H1 (cell line): ENCODE data around the gene TNFSF12. TPM values are rescaled to one million over a fixed set of nuclear protein-coding genes. Genes with fewer than 3 reads are reported as not detected.

Source experiments
- CTCF ChIA-PET: fragments of 300-600 bp; sonication (Branson Sonifier 250); formaldehyde crosslinking; loops from one replicate; lab custom pipeline; 2021; ENCODE audit not compliant: partially characterized antibody; lab: Charles Lee
- POLR2A ChIA-PET: fragments of 300-600 bp; sonication (Branson Sonifier 250); formaldehyde crosslinking; loops from one replicate; lab custom pipeline; 2021; ENCODE audit warnings: inconsistent platforms; ENCODE audit not compliant: partially characterized antibody; lab: Charles Lee
- DNase-seq, 2 experiments: peaks; one replicate each; pipeline versions ENCODE4 v3.0.0 to v3.0.0-alpha.2; 2010 to 2022; ENCODE audit warnings: low spot score in 2 of 2, low read depth in 1 of 2, mixed read lengths in 1 of 2
- FAIRE-seq: peaks from 2 replicates; lab custom pipeline; 2011; peaks lifted over from hg19 to GRCh38; lab: Jason Lieb, UNC
- H2AFZ ChIP-seq: 2 replicates; pipeline ENCODE4 v1.8.1; 2012; ENCODE audit warnings: low read length, inconsistent platforms
- H2AK5ac ChIP-seq: 2 replicates; pipeline ENCODE4 v1.6.1; 2013; ENCODE audit warnings: low read depth, low read length
- H2BK120ac ChIP-seq: replicated peaks from 2 replicates; pipeline ENCODE3; 2013; ENCODE audit warnings: low read depth, low read length, inconsistent platforms
- H2BK12ac ChIP-seq: 2 replicates; pipeline ENCODE4 v1.6.1; 2013; ENCODE audit warnings: low read depth, low read length
- H2BK15ac ChIP-seq: 2 replicates; pipeline ENCODE4 v1.6.1; 2013; ENCODE audit warnings: low read length
- H2BK20ac ChIP-seq: 2 replicates; pipeline ENCODE4 v1.6.1; 2013; ENCODE audit warnings: low read length
- H2BK5ac ChIP-seq: 2 replicates; pipeline ENCODE4 v1.6.1; 2013; ENCODE audit warnings: low read depth, low read length
- H3K14ac ChIP-seq: 2 replicates; pipeline ENCODE4 v1.6.1; 2013; ENCODE audit warnings: inconsistent platforms; ENCODE audit not compliant: insufficient read length
- H3K18ac ChIP-seq: 2 replicates; pipeline ENCODE4 v1.6.1; 2013; ENCODE audit warnings: low read length; ENCODE audit errors: extremely low read depth
- H3K23ac ChIP-seq: 2 replicates; pipeline ENCODE4 v1.6.1; 2013; ENCODE audit warnings: inconsistent platforms; ENCODE audit not compliant: insufficient read length
- H3K23me2 ChIP-seq: 2 replicates; pipeline ENCODE4 v1.6.1; 2013; ENCODE audit warnings: low read depth, low read length
- H3K27ac ChIP-seq: 2 replicates; pipeline ENCODE4 v1.6.1; 2011; ENCODE audit warnings: low read depth, low read length, inconsistent platforms
- H3K27me3 ChIP-seq, 4 experiments: replicated peaks in 1 of 4; 1 replicate in 1 of 4; 2 replicates in 3 of 4; pipeline versions ENCODE4 v1.6.1 to v1.8.1; 2011 to 2013; ENCODE audit warnings: low read length in 3 of 4, mild to moderate bottlenecking in 3 of 4, inconsistent platforms in 2 of 4, mixed read lengths in 2 of 4, moderate library complexity in 1 of 4; ENCODE audit not compliant: control insufficient read depth in 3 of 4, insufficient read depth in 3 of 4; ENCODE audit errors: extremely low read depth in 1 of 4
- H3K36me3 ChIP-seq, 4 experiments: 2 replicates each; pipeline versions ENCODE4 v1.6.1 to v1.8.1; 2011 to 2013; ENCODE audit warnings: mild to moderate bottlenecking in 4 of 4, low read length in 3 of 4, moderate library complexity in 2 of 4, control low read depth in 1 of 4, inconsistent platforms in 1 of 4; ENCODE audit not compliant: insufficient read depth in 4 of 4, control insufficient read depth in 2 of 4
- H3K4ac ChIP-seq: replicated peaks from 2 replicates; pipeline ENCODE3; 2013; ENCODE audit warnings: low read length, low read depth, mixed read lengths, inconsistent platforms; ENCODE audit not compliant: insufficient read length
- H3K4me1 ChIP-seq, 4 experiments: replicated peaks in 1 of 4; 1 replicate in 1 of 4; 2 replicates in 3 of 4; pipeline versions ENCODE4 v1.6.1 to v1.8.1; 2011 to 2013; ENCODE audit warnings: low read length in 3 of 4, inconsistent platforms in 2 of 4, mixed read lengths in 1 of 4; ENCODE audit not compliant: insufficient read depth in 4 of 4, control insufficient read depth in 3 of 4
- H3K4me2 ChIP-seq, 2 experiments: 2 replicates each; pipeline versions ENCODE4 v1.6.1 to v1.8.1; 2011 to 2013; ENCODE audit warnings: low read depth in 2 of 2, low read length in 2 of 2, control low read depth in 1 of 2, inconsistent platforms in 1 of 2, mild to moderate bottlenecking in 1 of 2; ENCODE audit not compliant: insufficient read depth in 1 of 2
- H3K4me3 ChIP-seq, 4 experiments: fragments of 200-600, 300-600 bp in 1 of 4; sonication (generic), shearing (Covaris generic), sonication (Bioruptor Twin) in 1 of 4; 2 replicates each; pipeline versions ENCODE4 v1.5.1 to v1.8.1; 2011 to 2016; ENCODE audit warnings: low read length in 4 of 4, low read depth in 3 of 4, control low read depth in 2 of 4, inconsistent platforms in 2 of 4, mild to moderate bottlenecking in 2 of 4, mixed read lengths in 1 of 4, moderate library complexity in 1 of 4; ENCODE audit not compliant: insufficient read depth in 2 of 4; ENCODE audit errors: extremely low read depth in 1 of 4
- H3K56ac ChIP-seq: replicated peaks from 2 replicates; pipeline ENCODE3; 2013; ENCODE audit warnings: low read depth, mild to moderate bottlenecking, mixed read lengths, low read length, inconsistent platforms; ENCODE audit not compliant: insufficient read length
- H3K79me1 ChIP-seq: 2 replicates; pipeline ENCODE4 v1.6.1; 2013; ENCODE audit warnings: low read depth, low read length, control low read depth
- H3K79me2 ChIP-seq, 2 experiments: 2 replicates each; pipeline versions ENCODE4 v1.6.1 to v1.8.1; 2012 to 2013; ENCODE audit warnings: low read length in 2 of 2, mild to moderate bottlenecking in 2 of 2, inconsistent platforms in 1 of 2; ENCODE audit not compliant: insufficient read depth in 2 of 2, control insufficient read depth in 1 of 2
- H3K9ac ChIP-seq, 4 experiments: replicated peaks in 1 of 4; 1 replicate in 1 of 4; 2 replicates in 3 of 4; pipeline versions ENCODE4 v1.6.1 to v1.8.1; 2011 to 2013; ENCODE audit warnings: low read depth in 3 of 4, low read length in 3 of 4, control low read depth in 2 of 4, mild to moderate bottlenecking in 2 of 4, moderate library complexity in 2 of 4, inconsistent platforms in 1 of 4; ENCODE audit errors: extremely low read depth in 1 of 4
- H3K9me3 ChIP-seq, 2 experiments: 2 replicates each; pipeline versions ENCODE4 v1.6.1 to v1.8.1; 2012 to 2013; ENCODE audit warnings: mild to moderate bottlenecking in 2 of 2, moderate library complexity in 2 of 2, control low read depth in 1 of 2, inconsistent platforms in 1 of 2, low read depth in 1 of 2, low read length in 1 of 2, mixed read lengths in 1 of 2; ENCODE audit not compliant: insufficient read depth in 2 of 2
- H4K20me1 ChIP-seq, 2 experiments: replicated peaks in 1 of 2; 2 replicates each; pipeline versions ENCODE3 to v1.8.1; 2011 to 2013; ENCODE audit warnings: inconsistent platforms in 2 of 2, low read length in 2 of 2, mild to moderate bottlenecking in 1 of 2; ENCODE audit not compliant: insufficient read depth in 2 of 2, control insufficient read depth in 1 of 2
- H4K5ac ChIP-seq: 2 replicates; pipeline ENCODE4 v1.6.1; 2013; ENCODE audit warnings: low read length, low read depth, mixed read lengths, inconsistent platforms; ENCODE audit not compliant: insufficient read length
- H4K8ac ChIP-seq: 2 replicates; pipeline ENCODE4 v1.8.0; 2013; ENCODE audit warnings: mild to moderate bottlenecking, moderate library complexity, low read length, inconsistent platforms; ENCODE audit not compliant: insufficient read depth; ENCODE audit errors: extremely low read depth
- H4K91ac ChIP-seq: replicated peaks from 2 replicates; pipeline ENCODE3; 2013; ENCODE audit warnings: low read length, mixed read lengths, inconsistent platforms; ENCODE audit not compliant: insufficient read length
- CHD2 ChIP-seq: IDR thresholded peaks from 2 replicates; pipeline ENCODE4 v1.6.1; 2012; ENCODE audit warnings: low read length, improper control_type of control experiment
- CREB1 ChIP-seq: IDR thresholded peaks from 2 replicates; pipeline ENCODE4 v1.6.1; 2012; ENCODE audit warnings: inconsistent platforms
- CTBP2 ChIP-seq: IDR thresholded peaks from 2 replicates; pipeline ENCODE4 v1.7.0; 2011; ENCODE audit warnings: borderline replicate concordance, mild to moderate bottlenecking, moderate library complexity, mixed read lengths, low read length; ENCODE audit not compliant: insufficient read depth, insufficient read length
- GABPA ChIP-seq: IDR thresholded peaks from 2 replicates; pipeline ENCODE4 v1.6.1; 2011; ENCODE audit warnings: mild to moderate bottlenecking, low read length, moderate library complexity, borderline replicate concordance; ENCODE audit not compliant: insufficient read depth
- MAFK ChIP-seq: IDR thresholded peaks from 2 replicates; pipeline ENCODE4 v1.6.1; 2012; ENCODE audit warnings: low read depth, mild to moderate bottlenecking, improper control_type of control experiment, low read length
- POU5F1 ChIP-seq: IDR thresholded peaks from 2 replicates; pipeline ENCODE4 v1.6.1; 2011; ENCODE audit warnings: low read depth, mild to moderate bottlenecking, low read length, moderate library complexity
- RAD21 ChIP-seq, 2 experiments: IDR thresholded peaks in 1 of 2; conservative IDR thresholded peaks in 1 of 2; 2 replicates each; pipeline ENCODE4 v1.6.1; 2011; ENCODE audit warnings: low read depth in 2 of 2, low read length in 2 of 2, improper control_type of control experiment in 1 of 2, inconsistent platforms in 1 of 2, mild to moderate bottlenecking in 1 of 2, moderate library complexity in 1 of 2
- RNF2 ChIP-seq: fragments of 200-900, 300-1000 bp; sonication (generic); IDR thresholded peaks from 2 replicates; pipeline ENCODE4 v1.7.1; 2016; ENCODE audit warnings: borderline replicate concordance, low read depth, mild to moderate bottlenecking, antibody characterized with exemption, low read length; ENCODE audit not compliant: poor library complexity, severe bottlenecking; ENCODE audit errors: missing control alignments
- SIRT6 ChIP-seq: IDR thresholded peaks from one replicate; pipeline ENCODE4 v1.7.1; 2012; ENCODE audit warnings: low read length, inconsistent platforms
- SIX5 ChIP-seq: IDR thresholded peaks from 2 replicates; pipeline ENCODE4 v1.6.1; 2011; ENCODE audit warnings: mild to moderate bottlenecking, low read depth, low read length
- TAF7 ChIP-seq: optimal IDR thresholded peaks from 2 replicates; pipeline ENCODE3; 2011; ENCODE audit warnings: low read depth, mild to moderate bottlenecking, inconsistent platforms, low read length, moderate library complexity, borderline replicate concordance
- ZNF274 ChIP-seq: IDR thresholded peaks from 2 replicates; pipeline ENCODE4 v1.7.0; 2012; ENCODE audit warnings: low read length, borderline replicate concordance; ENCODE audit errors: extremely low read depth
- WGBS, 2 experiments: shearing (Covaris generic) in 1 of 2; methylation state at CpG; one replicate each; pipeline versions ENCODE4 v1.1.6 to v1.1.7; 2013 to 2015; ENCODE audit warnings: low lambda C conversion rate in 2 of 2, mixed read lengths in 2 of 2, inconsistent platforms in 1 of 2, low coverage in 1 of 2, missing lambda C conversion rate in 1 of 2; ENCODE audit not compliant: insufficient replicate concordance in 2 of 2, insufficient coverage in 1 of 2, insufficient read length in 1 of 2; ENCODE audit errors: extremely low coverage in 1 of 2, missing lambda C conversion rate in 1 of 2; 5-methylcytosine and 5-hydroxymethylcytosine counted together
- polyA plus RNA-seq, 7 experiments: library from polyadenylated mRNA; depleted of rRNA in 3 of 7; stranded (reverse) in 5 of 7; unstranded in 2 of 7; fragments of >200 nt in 5 of 7; fragments of 200-250 nt in 2 of 7; gene quantifications; 1 replicate in 5 of 7; 2 replicates in 1 of 7; 4 replicates in 1 of 7; pipeline versions ENCODE4 v1.2.1 to v1.2.3, GENCODE V29; 2011 to 2013; ENCODE audit warnings: missing spikeins in 2 of 7, mixed read lengths in 2 of 7
- total RNA-seq: library from RNA; stranded (reverse); fragmentation: NEBNext Ultra II Directional; extraction: Animal tissue kit (Norgen Biotek cat#: 25700); gene quantifications from 2 replicates; pipeline ENCODE4 v1.2.1, GENCODE V29; 2021

TNFSF12 gene
- total and polyA plus RNA-seq, 2 of the 8 experiments (the other 6 are each of a cell fraction or from before 2014, with no cell fraction given), result 7.2 to 9.6 TPM

- no peak for DNase-seq
- H3K4me2 ChIP-seq, result peak overlapping the region in 1 of 2 experiments; percentile 71; a peak in 3 of 4 replicates
- H2BK5ac ChIP-seq, result peak overlapping the region; percentile 66
- no peak for TF ChIP-seq POU5F1
- no peak for TF ChIP-seq CTBP2
- no peak for TF ChIP-seq SIX5
- TF ChIP-seq SIRT6, result no peak
- TF ChIP-seq CHD2, result no peak
- TF ChIP-seq RAD21 (IDR thresholded peaks at IDR 0.05 in 1 of 2, conservative IDR thresholded peaks at IDR 0.05 in 1 of 2; ENCODE audit: low read depth in 2 of 2, low read length in 2 of 2), result no peak
- TF ChIP-seq GABPA, result no peak
- TF ChIP-seq MAFK, result no peak
- no peak for TF ChIP-seq ZNF274
- no peak for TF ChIP-seq RNF2
- TF ChIP-seq CREB1, result no peak
- TF ChIP-seq TAF7, result no peak
- TF ChIP-seq, all 59 proteins: peak for 0
- 0 out of 2 replicates have a peak overlapping the region, but pooled peaks have one; percentile 19 for H2AK5ac ChIP-seq
- no peak overlapping the region for H2BK15ac ChIP-seq
- no peak overlapping the region for H3K4ac ChIP-seq
- no peaks in the 10 kb centered on the region for H3K27me3 ChIP-seq
- no peak overlapping the region for H2BK120ac ChIP-seq
- peaks cover 15% of the 10 kb centered on the region; the same call in 1 of the 2 replicates for H3K23me2 ChIP-seq
- H2BK20ac ChIP-seq, result no peak overlapping the region
- POLR2A ChIA-PET, result interaction anchor here (0.9 to 28.5 kb wide), 8 partner anchors 10 to 95 kb away, joined by 3 to 1144 read pairs (median 11); partner anchors contain the start of genes CD68, FXR2, SAT2 and SENP3
- no peak for FAIRE-seq
- no peak overlapping the region for H3K23ac ChIP-seq
- H3K27ac ChIP-seq, result peak overlapping the region; percentile 87
- no peaks in the 10 kb centered on the region for H3K79me2 ChIP-seq
- no peak overlapping the region for H3K56ac ChIP-seq
- no peak overlapping the region for H3K9ac ChIP-seq
- peak overlapping the region in 1 of 4 experiments; percentile 23; a peak in 1 of 8 replicates for H3K4me3 ChIP-seq
- no peak overlapping the region for H3K14ac ChIP-seq
- CTCF ChIA-PET, result interaction anchor here (0.9 to 2.4 kb wide), 5 partner anchors 10 to 96 kb away, joined by 3 to 10 read pairs (median 4); partner anchors contain the start of genes CD68 and WRAP53
- no peak overlapping the region for H4K91ac ChIP-seq
- H4K8ac ChIP-seq, result no peak overlapping the region; the same call in 1 of the 2 replicates
- no peaks in the 10 kb centered on the region; the same call in 1 of the 2 replicates for H3K79me1 ChIP-seq
- H3K36me3 ChIP-seq, result peaks cover 17 to 60% (median 43%) of the 10 kb centered on the region in 4 experiments
- no peak overlapping the region for H2AFZ ChIP-seq
- peaks cover 6 to 21% (median 18%) of the 10 kb centered on the region in 4 experiments for H3K4me1 ChIP-seq
- H3K9me3 ChIP-seq, result no peaks in the 10 kb centered on the region
- H4K5ac ChIP-seq, result no peak overlapping the region
- no peak overlapping the region; the same call in 1 of the 2 replicates for H3K18ac ChIP-seq
- peaks cover 0 to 2% of the 10 kb centered on the region in 2 experiments for H4K20me1 ChIP-seq
- WGBS, 2 experiments, result 95% methylated on average over 5 of the region's 5 CpGs; no CpG with 5 or more reads in 1 of the 2 experiments
- 0 out of 2 replicates have a peak overlapping the region, but pooled peaks have one; percentile 17 for H2BK12ac ChIP-seq
These were observed 42.7 kb downstream of the TNFSF12 start for GRCh38 chr17:7591596-7591995.
